ENCODE results near the gene RGS4.
"Not testable (repeated sequence)": the region's sequence is repeated elsewhere in the genome, so short reads cannot be mapped to it uniquely, and the experiment has no call there.

Gene RGS4

DNA sequence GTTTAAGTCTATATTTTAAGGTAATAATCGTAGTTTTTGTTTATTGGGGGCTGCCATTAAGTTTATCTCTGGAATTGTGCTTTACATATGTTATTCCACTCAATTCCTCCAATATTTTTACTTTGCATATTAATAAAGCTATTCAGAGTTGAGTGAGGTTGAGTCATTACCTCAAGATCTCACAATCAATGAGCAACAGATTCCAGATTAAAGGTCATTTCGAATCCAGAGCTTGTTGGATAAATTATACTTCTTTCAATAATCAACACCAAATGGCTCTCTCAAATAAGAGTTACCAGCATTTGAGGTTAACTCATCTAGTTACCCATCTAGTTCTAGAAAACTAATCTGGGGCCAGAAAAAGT is 16.7 kb downstream of the RGS4 start:
- H3K4me1 ChIP-seq (ENCODE audit: insufficient read depth, insufficient read length): no peaks in the 10 kb centered on the region
- no peak overlapping the region for H3K4me3 ChIP-seq (ENCODE audit: insufficient read length, low read depth)
- H3K9me3 ChIP-seq (ENCODE audit: insufficient read depth, low read length): no peaks in the 10 kb centered on the region
- no peaks in the 10 kb centered on the region for H3K27me3 ChIP-seq (ENCODE audit: insufficient read depth, insufficient read length)
- TF ChIP-seq ZNF274 (IDR thresholded peaks at IDR 0.05; ENCODE audit: low read depth, low read length): no peak
- TF ChIP-seq YY1 (IDR thresholded peaks at IDR 0.05; ENCODE audit: insufficient read depth, insufficient read length): no peak
- TF ChIP-seq SUZ12 (IDR thresholded peaks at IDR 0.05; ENCODE audit: extremely low read depth, insufficient read depth, insufficient read length): no peak
- no peak for DNase-seq (ENCODE audit: low read depth, low spot score)
- no peak overlapping the region for H3K9ac ChIP-seq (ENCODE audit: insufficient read length, low read depth)
- no peaks in the 10 kb centered on the region for H3K36me3 ChIP-seq (ENCODE audit: insufficient read depth, insufficient read length, low read length)

DNA sequence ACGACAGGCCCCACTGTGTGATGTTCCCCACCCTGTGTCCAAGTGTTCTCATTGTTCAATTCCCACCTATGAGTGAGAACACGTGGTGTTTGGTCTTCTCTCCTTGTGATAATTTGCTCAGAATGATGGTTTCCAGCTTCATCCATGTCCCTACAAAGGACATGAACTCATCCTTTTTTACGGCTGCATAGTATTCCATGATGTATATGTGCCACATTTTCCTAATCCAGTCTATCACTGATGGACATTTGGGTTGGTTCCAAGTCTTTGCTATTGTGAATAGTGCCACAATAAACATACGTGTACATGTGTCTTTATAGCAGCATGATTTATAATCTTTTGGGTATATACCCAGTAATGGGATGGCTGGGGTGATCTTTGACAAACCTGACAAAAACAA is 20.0 kb downstream of the RGS4 start:
- H3K9me3 ChIP-seq (ENCODE audit: insufficient read depth, low read length); DNase-seq (ENCODE audit: low read depth, low spot score); H3K4me3 ChIP-seq (ENCODE audit: insufficient read length, low read depth); H3K27me3 ChIP-seq (ENCODE audit: insufficient read depth, insufficient read length); H3K9ac ChIP-seq (ENCODE audit: insufficient read length, low read depth); H3K36me3 ChIP-seq (ENCODE audit: insufficient read depth, insufficient read length, low read length); H3K4me1 ChIP-seq (ENCODE audit: insufficient read depth, insufficient read length): not testable (repeated sequence)

DNA sequence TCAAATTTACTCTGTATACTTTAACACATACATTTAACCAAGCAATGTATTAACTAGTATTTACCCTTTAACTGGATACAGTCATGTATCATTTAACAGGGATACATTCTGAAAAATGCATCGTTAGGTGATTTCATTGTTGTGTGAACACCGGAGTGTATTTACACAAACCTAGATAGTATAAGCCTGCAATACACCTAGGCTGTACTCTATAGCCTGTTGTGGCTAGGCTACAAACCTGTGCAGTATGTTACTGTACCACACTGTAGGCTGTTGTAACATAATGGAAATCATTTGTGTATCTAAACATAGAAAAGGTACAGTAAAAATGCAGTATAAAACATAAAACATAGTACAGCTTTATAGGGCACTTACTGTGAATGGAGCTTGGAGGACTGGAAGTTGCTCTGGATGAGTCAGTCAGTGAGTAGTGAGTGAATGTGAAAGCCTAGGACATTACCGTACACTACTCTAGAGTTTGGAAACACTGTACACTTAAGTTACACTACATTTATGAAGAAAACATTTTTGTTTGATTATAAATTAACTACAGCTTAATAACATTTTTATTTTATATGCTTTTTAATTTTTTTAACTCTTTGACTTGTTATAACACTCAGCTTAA is 21.3 kb downstream of the RGS4 start:
- Histone ChIP-seq H3K27me3 (ENCODE audit: insufficient read depth, insufficient read length) (no peaks in the 10 kb centered on the region), H3K9ac (ENCODE audit: insufficient read length, low read depth) (no peak overlapping the region), H3K4me3 (ENCODE audit: insufficient read length, low read depth) (no peak overlapping the region), H3K9me3 (ENCODE audit: insufficient read depth, low read length) (no peaks in the 10 kb centered on the region), H3K36me3 (ENCODE audit: insufficient read depth, insufficient read length, low read length) (no peaks in the 10 kb centered on the region), H3K4me1 (ENCODE audit: insufficient read depth, insufficient read length) (no peaks in the 10 kb centered on the region)
- DNase-seq (ENCODE audit: low read depth, low spot score): no peak
- TF ChIP-seq ZNF274 (IDR thresholded peaks at IDR 0.05; ENCODE audit: low read depth, low read length): no peak
- no peak for TF ChIP-seq YY1 (IDR thresholded peaks at IDR 0.05; ENCODE audit: insufficient read depth, insufficient read length)
- TF ChIP-seq SUZ12 (IDR thresholded peaks at IDR 0.05; ENCODE audit: extremely low read depth, insufficient read depth, insufficient read length): no peak

DNA sequence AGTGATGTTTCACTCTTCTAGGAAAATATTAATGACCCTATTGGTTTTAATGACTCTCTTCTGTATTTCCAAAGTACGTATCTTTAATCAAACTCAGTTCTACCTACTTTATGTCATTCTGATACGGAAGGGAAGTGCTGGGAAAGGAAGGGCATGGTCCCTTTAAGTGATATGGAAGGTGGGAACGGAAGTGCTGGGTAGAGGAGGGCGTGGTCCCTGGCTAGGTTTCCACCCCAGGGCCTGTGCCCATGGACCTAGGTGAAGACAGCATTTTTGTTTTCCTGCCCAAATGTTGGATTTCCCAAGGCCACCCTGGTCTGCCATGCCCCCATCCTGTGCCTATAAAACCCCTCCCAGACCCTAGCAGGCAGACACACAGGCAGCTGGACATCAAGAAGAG is 24.0 kb downstream of the RGS4 start:
- no peak for TF ChIP-seq YY1 (IDR thresholded peaks at IDR 0.05; ENCODE audit: insufficient read depth, insufficient read length)
- no peak for TF ChIP-seq SUZ12 (IDR thresholded peaks at IDR 0.05; ENCODE audit: extremely low read depth, insufficient read depth, insufficient read length)
- TF ChIP-seq ZNF274 (IDR thresholded peaks at IDR 0.05; ENCODE audit: low read depth, low read length): no peak
- no peak overlapping the region for H3K9ac ChIP-seq (ENCODE audit: insufficient read length, low read depth)
- H3K36me3 ChIP-seq (ENCODE audit: insufficient read depth, insufficient read length, low read length): no peaks in the 10 kb centered on the region
- H3K27me3 ChIP-seq (ENCODE audit: insufficient read depth, insufficient read length): no peaks in the 10 kb centered on the region
- H3K4me1 ChIP-seq (ENCODE audit: insufficient read depth, insufficient read length): no peaks in the 10 kb centered on the region
- DNase-seq (ENCODE audit: low read depth, low spot score): no peak
- H3K9me3 ChIP-seq (ENCODE audit: insufficient read depth, low read length): no peaks in the 10 kb centered on the region
- H3K4me3 ChIP-seq (ENCODE audit: insufficient read length, low read depth): no peak overlapping the region

DNA sequence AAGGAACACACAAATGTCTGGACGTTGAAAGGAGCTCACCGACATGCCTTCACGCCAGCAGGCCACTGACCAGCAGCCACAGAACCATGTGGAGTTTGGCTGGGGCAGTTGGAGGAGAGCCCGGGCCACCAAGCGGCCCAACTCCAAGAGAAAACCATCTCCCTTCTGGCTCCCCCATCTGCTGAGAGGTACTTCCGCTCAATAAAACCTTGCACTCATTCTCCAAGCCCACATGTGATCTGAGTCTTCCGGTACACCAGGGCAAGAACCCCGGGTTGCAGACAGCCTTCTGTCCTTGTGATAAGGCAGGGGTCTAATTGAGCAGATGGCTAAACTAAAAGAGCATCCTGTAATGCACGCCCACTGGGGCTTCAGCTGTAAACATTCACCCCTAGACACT is 24.4 kb downstream of the RGS4 start:
- H3K4me3 ChIP-seq (ENCODE audit: insufficient read length, low read depth): no peak overlapping the region
- H3K9ac ChIP-seq (ENCODE audit: insufficient read length, low read depth): no peak overlapping the region
- no peaks in the 10 kb centered on the region for H3K9me3 ChIP-seq (ENCODE audit: insufficient read depth, low read length)
- DNase-seq (ENCODE audit: low read depth, low spot score): no peak
- no peaks in the 10 kb centered on the region for H3K36me3 ChIP-seq (ENCODE audit: insufficient read depth, insufficient read length, low read length)
- no peaks in the 10 kb centered on the region for H3K27me3 ChIP-seq (ENCODE audit: insufficient read depth, insufficient read length)
- no peaks in the 10 kb centered on the region for H3K4me1 ChIP-seq (ENCODE audit: insufficient read depth, insufficient read length)
- TF ChIP-seq ZNF274 (IDR thresholded peaks at IDR 0.05; ENCODE audit: low read depth, low read length): no peak

DNA sequence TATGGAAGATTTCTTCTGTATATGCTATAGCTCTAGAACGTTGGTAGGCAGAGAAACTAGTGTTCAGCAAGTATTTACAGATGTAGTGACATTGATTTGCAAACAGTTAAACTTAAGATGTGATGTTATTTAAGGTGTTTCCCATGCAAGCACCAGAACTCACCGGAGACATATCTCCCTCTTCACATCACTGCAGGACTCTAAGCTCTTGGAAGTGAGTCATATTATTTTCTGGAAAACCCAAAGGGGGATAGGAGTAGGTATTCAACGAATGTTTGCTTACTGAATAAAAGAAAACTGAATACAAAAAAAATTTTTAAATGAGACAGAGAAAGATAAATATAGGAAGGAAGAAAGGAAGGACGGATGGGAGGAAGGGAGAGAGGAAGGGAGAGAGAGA is 25.0 kb downstream of the RGS4 start:
- Histone ChIP-seq H3K4me3 (ENCODE audit: insufficient read length, low read depth) (no peak overlapping the region), H3K36me3 (ENCODE audit: insufficient read depth, insufficient read length, low read length) (no peaks in the 10 kb centered on the region), H3K9me3 (ENCODE audit: insufficient read depth, low read length) (no peaks in the 10 kb centered on the region), H3K27me3 (ENCODE audit: insufficient read depth, insufficient read length) (no peaks in the 10 kb centered on the region), H3K4me1 (ENCODE audit: insufficient read depth, insufficient read length) (no peaks in the 10 kb centered on the region), H3K9ac (ENCODE audit: insufficient read length, low read depth) (no peak overlapping the region)
- TF ChIP-seq ZNF274 (IDR thresholded peaks at IDR 0.05; ENCODE audit: low read depth, low read length): no peak
- no peak for DNase-seq (ENCODE audit: low read depth, low spot score)

DNA sequence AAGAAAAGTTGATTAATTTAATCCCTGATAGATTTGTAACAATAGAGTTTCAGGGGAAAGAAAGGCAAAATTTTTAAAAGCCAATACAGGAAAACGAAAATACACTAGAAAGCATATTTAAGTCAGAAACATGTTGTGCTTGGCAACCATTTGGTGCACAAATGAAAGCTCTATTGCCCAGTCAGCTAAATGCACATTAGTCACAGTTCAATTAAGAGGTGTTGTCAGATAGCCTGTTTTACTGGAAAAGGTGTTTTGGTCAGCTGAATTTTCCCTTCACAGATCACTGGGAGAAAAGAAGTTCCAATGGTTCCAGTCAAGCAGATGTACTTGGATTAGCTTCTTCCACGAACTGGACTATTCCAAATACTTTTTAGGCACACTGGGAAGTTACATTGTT is 25.4 kb downstream of the RGS4 start:
- Histone ChIP-seq H3K36me3 (ENCODE audit: insufficient read depth, insufficient read length, low read length) (no peaks in the 10 kb centered on the region), H3K4me3 (ENCODE audit: insufficient read length, low read depth) (no peak overlapping the region), H3K27me3 (ENCODE audit: insufficient read depth, insufficient read length) (no peaks in the 10 kb centered on the region), H3K4me1 (ENCODE audit: insufficient read depth, insufficient read length) (no peaks in the 10 kb centered on the region), H3K9me3 (ENCODE audit: insufficient read depth, low read length) (no peaks in the 10 kb centered on the region), H3K9ac (ENCODE audit: insufficient read length, low read depth) (no peak overlapping the region)
- no peak for DNase-seq (ENCODE audit: low read depth, low spot score)
- TF ChIP-seq ZNF274 (IDR thresholded peaks at IDR 0.05; ENCODE audit: low read depth, low read length) (no peak), SUZ12 (IDR thresholded peaks at IDR 0.05; ENCODE audit: extremely low read depth, insufficient read depth, insufficient read length) (no peak), YY1 (IDR thresholded peaks at IDR 0.05; ENCODE audit: insufficient read depth, insufficient read length) (no peak)

DNA sequence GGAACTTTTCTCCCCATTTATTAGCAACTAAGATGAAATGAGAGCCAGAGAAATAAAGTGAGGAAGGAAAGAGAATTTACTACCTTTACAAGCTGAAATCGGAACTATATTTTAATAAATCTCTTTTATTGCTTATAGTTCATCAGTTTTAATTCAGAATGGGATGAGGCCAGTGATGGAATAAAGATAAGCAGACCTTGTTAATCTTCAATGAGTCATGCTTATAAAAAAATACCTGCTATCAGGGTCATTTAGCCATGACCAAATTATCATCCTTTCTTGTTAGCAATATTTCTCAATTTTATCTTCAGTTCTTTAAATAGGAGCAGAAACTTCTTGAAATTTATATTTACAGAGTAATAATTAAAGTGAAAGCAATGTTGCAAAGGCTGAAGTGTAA is 26.1 kb downstream of the RGS4 start:
- no peaks in the 10 kb centered on the region for H3K36me3 ChIP-seq (ENCODE audit: insufficient read depth, insufficient read length, low read length)
- H3K4me1 ChIP-seq (ENCODE audit: insufficient read depth, insufficient read length): no peaks in the 10 kb centered on the region
- no peak overlapping the region for H3K9ac ChIP-seq (ENCODE audit: insufficient read length, low read depth)
- no peak for DNase-seq (ENCODE audit: low read depth, low spot score)
- H3K4me3 ChIP-seq (ENCODE audit: insufficient read length, low read depth): no peak overlapping the region
- H3K27me3 ChIP-seq (ENCODE audit: insufficient read depth, insufficient read length): no peaks in the 10 kb centered on the region
- no peaks in the 10 kb centered on the region for H3K9me3 ChIP-seq (ENCODE audit: insufficient read depth, low read length)
- no peak for TF ChIP-seq SUZ12 (IDR thresholded peaks at IDR 0.05; ENCODE audit: extremely low read depth, insufficient read depth, insufficient read length)
- no peak for TF ChIP-seq YY1 (IDR thresholded peaks at IDR 0.05; ENCODE audit: insufficient read depth, insufficient read length)
